Prostate gland (tissue), 2 donors: Measurements from ENCODE around the gene OR6F1. TPM values are rescaled to one million over a fixed set of nuclear protein-coding genes. Genes with fewer than 3 reads are reported as not detected.
"Not testable (repeated sequence)": the region's sequence is repeated elsewhere in the genome, so short reads cannot be mapped to it uniquely, and the experiment has no call there.

Experiments used
- DNase-seq: peaks from one replicate; pipeline ENCODE4 v3.0.0-alpha.2; 2019; ENCODE audit warnings: low spot score
- H3K27ac ChIP-seq, 2 donors: fragments of 200-600 bp; sonication (generic); 2 replicates each; pipeline ENCODE4 v1.5.1; 2017 to 2019
- H3K27me3 ChIP-seq: fragments of 200-600 bp; sonication (generic); replicated peaks from 2 replicates; pipeline ENCODE4 v1.5.1; 2019; ENCODE audit not compliant: insufficient read depth
- H3K36me3 ChIP-seq, 2 donors: fragments of 200-600 bp; sonication (generic); 1 replicate in 1 of 2; 2 replicates in 1 of 2; pipeline versions ENCODE4 v1.5.1 to v1.8.1; 2017 to 2019
- H3K4me1 ChIP-seq: fragments of 200-600 bp; sonication (generic); replicated peaks from 2 replicates; pipeline ENCODE4 v1.5.1; 2019
- H3K4me3 ChIP-seq, 2 donors: fragments of 200-600 bp; sonication (generic); 2 replicates each; pipeline ENCODE4 v1.5.1; 2017 to 2019
- H3K9me3 ChIP-seq: fragments of 200-600 bp; sonication (generic); 2 replicates; pipeline ENCODE4 v1.5.1; 2017
- CTCF ChIP-seq, 4 experiments: fragments of 200-600 bp in 2 of 4; fragments of 450-650 bp in 2 of 4; sonication (generic) in 2 of 4; IDR thresholded peaks; 1 replicate in 3 of 4; 2 replicates in 1 of 4; pipeline ENCODE4 v1.5.1; 2016 to 2019; ENCODE audit warnings: antibody characterized with exemption in 4 of 4, mild to moderate bottlenecking in 2 of 4, moderate library complexity in 2 of 4
- POLR2A ChIP-seq: fragments of 450-650 bp; IDR thresholded peaks from one replicate; pipeline ENCODE4 v1.6.1; 2016; ENCODE audit warnings: antibody characterized with exemption, mild to moderate bottlenecking
- POLR2AphosphoS5 ChIP-seq: sonication (generic); formaldehyde crosslinking; IDR thresholded peaks from one replicate; pipeline ENCODE4 v1.6.1; 2017; ENCODE audit warnings: antibody characterized with exemption
- WGBS: methylation state at CpG from one replicate; pipeline ENCODE4 v1.1.5; 2018; 5-methylcytosine and 5-hydroxymethylcytosine counted together
- intact Hi-C: fragments of 100-400 bp; cut with DNase I; formaldehyde crosslinking; loops from one replicate; pipeline ENCODE4 v1.14.2; 2022
- total RNA-seq, 2 donors: library from RNA; depleted of rRNA; stranded (reverse); fragments of >200 nt; gene quantifications; one replicate each; pipeline ENCODE4 v1.1.0, GENCODE V29; 2016

Gene OR6F1
- total RNA-seq, 2 donors from 2014 or later = not detected

GRCh38 chr1:247747616-247748015 lies 31.2 kb upstream of the OR6F1 start:
- WGBS = 91% methylated on average over 7 of the region's 7 CpGs
- TF ChIP-seq CTCF (IDR thresholded peaks at IDR 0.05) (no peak), POLR2AphosphoS5 (no peak), POLR2A (no peak)
- no peak for DNase-seq
- no peaks in the 10 kb centered on the region for H3K9me3 ChIP-seq
- H3K27ac ChIP-seq = no peak overlapping the region
- intact Hi-C loops = no loop called here
- H3K36me3 ChIP-seq = no peaks in the 10 kb centered on the region
- no peak overlapping the region for H3K4me3 ChIP-seq
- no peaks in the 10 kb centered on the region for H3K27me3 ChIP-seq
- no peaks in the 10 kb centered on the region for H3K4me1 ChIP-seq

GRCh38 chr1:247746391-247746935 lies 30.0 kb upstream of the OR6F1 start:
- TF ChIP-seq POLR2AphosphoS5 (no peak), CTCF (IDR thresholded peaks at IDR 0.05) (no peak), POLR2A (no peak)
- 83% methylated on average over 3 of the region's 3 CpGs for WGBS

GRCh38 chr1:247742215-247742760 lies 25.8 kb upstream of the OR6F1 start:
- whole genome bisulfite sequencing = 69% methylated on average over 3 of the region's 3 CpGs
- H3K4me1 ChIP-seq, H3K27me3 ChIP-seq, intact Hi-C loops, H3K27ac ChIP-seq, H3K4me3 ChIP-seq, H3K9me3 ChIP-seq, H3K36me3 ChIP-seq, DNase-seq: not testable (repeated sequence)

More at GRCh38 chr1:247746391-247746935, 30.0 kb upstream of the OR6F1 start:
- intact Hi-C loops = no loop called here
- Histone ChIP-seq H3K36me3 (no peaks in the 10 kb centered on the region), H3K27ac (no peak overlapping the region), H3K4me3 (no peak overlapping the region), H3K9me3 (no peaks in the 10 kb centered on the region), H3K27me3 (no peaks in the 10 kb centered on the region), H3K4me1 (no peaks in the 10 kb centered on the region)
- no peak for DNase-seq

GRCh38 chr1:247741756-247742155 lies 25.3 kb upstream of the OR6F1 start:
- no peak overlapping the region for H3K27ac ChIP-seq
- WGBS = 69% methylated on average over 5 of the region's 5 CpGs

GRCh38 chr1:247740721-247741120 lies 24.3 kb upstream of the OR6F1 start:
- no peaks in the 10 kb centered on the region for H3K9me3 ChIP-seq
- 94% methylated on average over 2 of the region's 2 CpGs for WGBS
- no peak overlapping the region for H3K4me3 ChIP-seq
- intact Hi-C loops = no loop called here
- TF ChIP-seq POLR2AphosphoS5 (no peak), POLR2A (no peak), CTCF (IDR thresholded peaks at IDR 0.05) (no peak)
- H3K4me1 ChIP-seq = no peaks in the 10 kb centered on the region
- H3K27me3 ChIP-seq = no peaks in the 10 kb centered on the region
- H3K36me3 ChIP-seq = no peaks in the 10 kb centered on the region
- DNase-seq = no peak
- no peak overlapping the region for H3K27ac ChIP-seq

More at GRCh38 chr1:247741756-247742155, 25.3 kb upstream of the OR6F1 start:
- Histone ChIP-seq H3K36me3 (no peaks in the 10 kb centered on the region), H3K27me3 (no peaks in the 10 kb centered on the region), H3K9me3 (no peaks in the 10 kb centered on the region), H3K4me1 (no peaks in the 10 kb centered on the region), H3K4me3 (no peak overlapping the region)
- intact Hi-C loops = no loop called here
- DNase-seq = no peak
- TF ChIP-seq POLR2AphosphoS5 = no peak
- no peak for TF ChIP-seq POLR2A
- no peak for TF ChIP-seq CTCF (IDR thresholded peaks at IDR 0.05)
